WTC11 (cell line): ENCODE results near the gene TRPM7. TPM values are rescaled to one million over a fixed set of nuclear protein-coding genes. Genes with fewer than 3 reads are reported as not detected.

Experiments
- ATAC-seq: fragments of 200-7000 bp; cut with Tn5 transposase; 2 replicates; pipeline ENCODE4 v1.10.0; 2021; ENCODE audit warnings: mild to moderate bottlenecking, moderate library complexity
- CTCF ChIA-PET: fragments of 300-600 bp; sonication (Branson Sonifier 250); formaldehyde crosslinking; loops from one replicate; lab custom pipeline; 2021; ENCODE audit warnings: antibody characterized with exemption; lab: Charles Lee
- POLR2A ChIA-PET: fragments of 350-600 bp; sonication (Branson Sonifier 250); formaldehyde crosslinking; loops from one replicate; lab custom pipeline; 2021; ENCODE audit warnings: antibody characterized with exemption; lab: Charles Lee
- DNase-seq: peaks from one replicate; pipeline ENCODE4 v3.0.0; 2021; ENCODE audit warnings: low spot score
- H3K27ac Mint-ChIP-seq: 2 replicates; pipeline ENCODE4 v1.8.0; 2021; ENCODE audit warnings: mixed read lengths
- H3K27me3 Mint-ChIP-seq: 2 replicates; pipeline ENCODE4 v1.8.0; 2021; ENCODE audit warnings: low read depth, mild to moderate bottlenecking, moderate library complexity, mixed read lengths
- H3K36me3 Mint-ChIP-seq: 2 replicates; pipeline ENCODE4 v1.8.0; 2021; ENCODE audit warnings: mixed read lengths
- H3K4me1 Mint-ChIP-seq: 2 replicates; pipeline ENCODE4 v1.8.0; 2022; ENCODE audit warnings: mixed read lengths
- H3K4me3 Mint-ChIP-seq: 2 replicates; pipeline ENCODE4 v1.8.0; 2021; ENCODE audit warnings: mild to moderate bottlenecking, moderate library complexity, mixed read lengths
- H3K9me3 Mint-ChIP-seq: 2 replicates; pipeline ENCODE4 v1.8.0; 2021; ENCODE audit warnings: mixed read lengths
- CBFB ChIP-seq: sonication (generic); formaldehyde crosslinking; IDR thresholded peaks from 2 replicates; pipeline ENCODE4 v1.8.1; 2022; ENCODE audit warnings: mild to moderate bottlenecking, low read depth, missing genetic modification reagents
- ESRRA ChIP-seq: sonication (generic); formaldehyde crosslinking; IDR thresholded peaks from 2 replicates; pipeline ENCODE4 v1.8.1; 2022; ENCODE audit warnings: mild to moderate bottlenecking, missing genetic modification reagents, borderline replicate concordance
- FOXJ3 ChIP-seq: sonication (generic); formaldehyde crosslinking; IDR thresholded peaks from 2 replicates; pipeline ENCODE4 v1.9.0; 2021; ENCODE audit warnings: missing genetic modification reagents, mild to moderate bottlenecking, borderline replicate concordance
- FOXK1 ChIP-seq: sonication (generic); formaldehyde crosslinking; IDR thresholded peaks from 2 replicates; pipeline ENCODE4 v1.8.0; 2022; ENCODE audit warnings: mild to moderate bottlenecking, moderate library complexity, missing genetic modification reagents
- GTF2I ChIP-seq: fragments of 250-450 bp; sonication (Bioruptor Pico); conservative IDR thresholded peaks from 2 replicates; pipeline ENCODE4 v1.4.0; 2021; ENCODE audit warnings: mild to moderate bottlenecking
- IRF2 ChIP-seq: sonication (generic); formaldehyde crosslinking; IDR thresholded peaks from 2 replicates; pipeline ENCODE4 v1.8.0; 2022; ENCODE audit warnings: low read depth, missing genetic modification reagents, borderline replicate concordance
- KAT7 ChIP-seq: sonication (generic); formaldehyde crosslinking; IDR thresholded peaks from 2 replicates; pipeline ENCODE4 v1.8.1; 2023; ENCODE audit warnings: missing genetic modification reagents, mild to moderate bottlenecking, borderline replicate concordance
- PRRX2 ChIP-seq: fragments of 250-450 bp; sonication (Bioruptor Pico); IDR thresholded peaks from 2 replicates; pipeline ENCODE4 v1.8.0; 2021; ENCODE audit warnings: mild to moderate bottlenecking
- TP53 ChIP-seq: sonication (generic); formaldehyde crosslinking; IDR thresholded peaks from 2 replicates; pipeline ENCODE4 v1.8.1; 2023; ENCODE audit warnings: mild to moderate bottlenecking, missing genetic modification reagents
- ZNF219 ChIP-seq: sonication (generic); formaldehyde crosslinking; IDR thresholded peaks from 2 replicates; pipeline ENCODE4 v1.8.0; 2023; ENCODE audit warnings: missing genetic modification reagents, mild to moderate bottlenecking, borderline replicate concordance
- ZNF263 ChIP-seq: sonication (generic); formaldehyde crosslinking; IDR thresholded peaks from 2 replicates; pipeline ENCODE4 v1.8.1; 2022; ENCODE audit warnings: low read depth, mild to moderate bottlenecking, moderate library complexity, missing genetic modification reagents
- total RNA-seq: library from RNA; stranded (reverse); gene quantifications from 3 replicates; pipeline ENCODE4 v1.2.3, GENCODE V29; 2021
- TF ChIP-seq, protein P1 (sequence below): sonication (generic); formaldehyde crosslinking; IDR thresholded peaks from 2 replicates; pipeline ENCODE4 v1.8.0; 2022; ENCODE audit warnings: mild to moderate bottlenecking, missing genetic modification reagents
- TF ChIP-seq, protein P2 (sequence below): sonication (generic); formaldehyde crosslinking; IDR thresholded peaks from 2 replicates; pipeline ENCODE4 v1.8.0; 2023; ENCODE audit warnings: missing genetic modification reagents, mild to moderate bottlenecking, borderline replicate concordance
- TF ChIP-seq, protein P3 (sequence below): fragments of 250-450 bp; sonication (Bioruptor Pico); IDR thresholded peaks from 2 replicates; pipeline ENCODE4 v1.9.0; 2021; ENCODE audit warnings: moderate library complexity, mild to moderate bottlenecking, inconsistent platforms, borderline replicate concordance
- TF ChIP-seq, protein P4 (sequence below): sonication (generic); formaldehyde crosslinking; IDR thresholded peaks from 2 replicates; pipeline ENCODE4 v1.8.1; 2022; ENCODE audit warnings: missing genetic modification reagents, borderline replicate concordance
- TF ChIP-seq, protein P5 (sequence below): sonication (generic); formaldehyde crosslinking; IDR thresholded peaks from 2 replicates; pipeline ENCODE4 v1.8.1; 2022; ENCODE audit warnings: mild to moderate bottlenecking, moderate library complexity, missing genetic modification reagents
- TF ChIP-seq, protein P6 (sequence below): sonication (generic); formaldehyde crosslinking; IDR thresholded peaks from 2 replicates; pipeline ENCODE4 v1.8.0; 2022; ENCODE audit warnings: mild to moderate bottlenecking, missing genetic modification reagents
- TF ChIP-seq, protein P7 (sequence below): fragments of 250-450 bp; sonication (Bioruptor Pico); IDR thresholded peaks from 2 replicates; pipeline ENCODE4 v2.1.2; 2022; ENCODE audit warnings: mild to moderate bottlenecking, moderate library complexity
- TF ChIP-seq, protein P8 (sequence below): sonication (generic); formaldehyde crosslinking; IDR thresholded peaks from 2 replicates; pipeline ENCODE4 v1.8.1; 2023; ENCODE audit warnings: mild to moderate bottlenecking, missing genetic modification reagents

TRPM7 gene
- total RNA-seq, 1 experiment from 2014 or later: 24.0 TPM

DNA sequence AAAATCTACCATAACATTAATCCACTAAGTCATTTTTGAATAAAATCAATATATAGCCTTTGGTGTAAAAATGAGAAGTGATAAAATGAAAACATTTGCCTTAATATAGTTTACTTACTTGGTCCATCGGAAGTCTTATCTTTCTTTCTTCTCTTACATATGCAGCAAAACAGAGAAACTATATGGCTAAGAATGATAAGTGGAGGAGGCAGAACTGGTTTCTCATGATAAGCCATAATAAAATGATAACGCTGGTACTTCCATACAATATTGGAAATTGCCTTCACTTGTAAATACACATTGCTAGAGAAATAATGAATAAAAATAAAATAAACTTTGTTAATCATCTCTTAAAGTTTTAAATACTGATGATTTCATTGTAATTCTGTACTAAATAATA, 92.3 kb downstream of the TRPM7 start:
- ATAC-seq: no peak
- no peak for TF ChIP-seq GTF2I (CRISPR knock-in tag)
- TF ChIP-seq, protein P1, sequence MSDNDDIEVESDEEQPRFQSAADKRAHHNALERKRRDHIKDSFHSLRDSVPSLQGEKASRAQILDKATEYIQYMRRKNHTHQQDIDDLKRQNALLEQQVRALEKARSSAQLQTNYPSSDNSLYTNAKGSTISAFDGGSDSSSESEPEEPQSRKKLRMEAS (CRISPR knock-in tag): no peak
- no peak for TF ChIP-seq TP53 (CRISPR knock-in tag)
- TF ChIP-seq, protein P2, sequence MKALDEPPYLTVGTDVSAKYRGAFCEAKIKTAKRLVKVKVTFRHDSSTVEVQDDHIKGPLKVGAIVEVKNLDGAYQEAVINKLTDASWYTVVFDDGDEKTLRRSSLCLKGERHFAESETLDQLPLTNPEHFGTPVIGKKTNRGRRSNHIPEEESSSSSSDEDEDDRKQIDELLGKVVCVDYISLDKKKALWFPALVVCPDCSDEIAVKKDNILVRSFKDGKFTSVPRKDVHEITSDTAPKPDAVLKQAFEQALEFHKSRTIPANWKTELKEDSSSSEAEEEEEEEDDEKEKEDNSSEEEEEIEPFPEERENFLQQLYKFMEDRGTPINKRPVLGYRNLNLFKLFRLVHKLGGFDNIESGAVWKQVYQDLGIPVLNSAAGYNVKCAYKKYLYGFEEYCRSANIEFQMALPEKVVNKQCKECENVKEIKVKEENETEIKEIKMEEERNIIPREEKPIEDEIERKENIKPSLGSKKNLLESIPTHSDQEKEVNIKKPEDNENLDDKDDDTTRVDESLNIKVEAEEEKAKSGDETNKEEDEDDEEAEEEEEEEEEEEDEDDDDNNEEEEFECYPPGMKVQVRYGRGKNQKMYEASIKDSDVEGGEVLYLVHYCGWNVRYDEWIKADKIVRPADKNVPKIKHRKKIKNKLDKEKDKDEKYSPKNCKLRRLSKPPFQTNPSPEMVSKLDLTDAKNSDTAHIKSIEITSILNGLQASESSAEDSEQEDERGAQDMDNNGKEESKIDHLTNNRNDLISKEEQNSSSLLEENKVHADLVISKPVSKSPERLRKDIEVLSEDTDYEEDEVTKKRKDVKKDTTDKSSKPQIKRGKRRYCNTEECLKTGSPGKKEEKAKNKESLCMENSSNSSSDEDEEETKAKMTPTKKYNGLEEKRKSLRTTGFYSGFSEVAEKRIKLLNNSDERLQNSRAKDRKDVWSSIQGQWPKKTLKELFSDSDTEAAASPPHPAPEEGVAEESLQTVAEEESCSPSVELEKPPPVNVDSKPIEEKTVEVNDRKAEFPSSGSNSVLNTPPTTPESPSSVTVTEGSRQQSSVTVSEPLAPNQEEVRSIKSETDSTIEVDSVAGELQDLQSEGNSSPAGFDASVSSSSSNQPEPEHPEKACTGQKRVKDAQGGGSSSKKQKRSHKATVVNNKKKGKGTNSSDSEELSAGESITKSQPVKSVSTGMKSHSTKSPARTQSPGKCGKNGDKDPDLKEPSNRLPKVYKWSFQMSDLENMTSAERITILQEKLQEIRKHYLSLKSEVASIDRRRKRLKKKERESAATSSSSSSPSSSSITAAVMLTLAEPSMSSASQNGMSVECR: no peak
- TF ChIP-seq, protein P3, sequence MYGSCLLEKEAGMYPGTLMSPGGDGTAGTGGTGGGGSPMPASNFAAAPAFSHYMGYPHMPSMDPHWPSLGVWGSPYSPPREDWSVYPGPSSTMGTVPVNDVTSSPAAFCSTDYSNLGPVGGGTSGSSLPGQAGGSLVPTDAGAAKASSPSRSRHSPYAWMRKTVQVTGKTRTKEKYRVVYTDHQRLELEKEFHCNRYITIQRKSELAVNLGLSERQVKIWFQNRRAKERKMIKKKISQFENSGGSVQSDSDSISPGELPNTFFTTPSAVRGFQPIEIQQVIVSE (CRISPR knock-in tag): no peak
- no peak for TF ChIP-seq KAT7 (CRISPR knock-in tag)
- TF ChIP-seq ZNF219 (CRISPR knock-in tag): no peak
- no peak for TF ChIP-seq FOXJ3 (CRISPR knock-in tag)
- TF ChIP-seq, protein P4, sequence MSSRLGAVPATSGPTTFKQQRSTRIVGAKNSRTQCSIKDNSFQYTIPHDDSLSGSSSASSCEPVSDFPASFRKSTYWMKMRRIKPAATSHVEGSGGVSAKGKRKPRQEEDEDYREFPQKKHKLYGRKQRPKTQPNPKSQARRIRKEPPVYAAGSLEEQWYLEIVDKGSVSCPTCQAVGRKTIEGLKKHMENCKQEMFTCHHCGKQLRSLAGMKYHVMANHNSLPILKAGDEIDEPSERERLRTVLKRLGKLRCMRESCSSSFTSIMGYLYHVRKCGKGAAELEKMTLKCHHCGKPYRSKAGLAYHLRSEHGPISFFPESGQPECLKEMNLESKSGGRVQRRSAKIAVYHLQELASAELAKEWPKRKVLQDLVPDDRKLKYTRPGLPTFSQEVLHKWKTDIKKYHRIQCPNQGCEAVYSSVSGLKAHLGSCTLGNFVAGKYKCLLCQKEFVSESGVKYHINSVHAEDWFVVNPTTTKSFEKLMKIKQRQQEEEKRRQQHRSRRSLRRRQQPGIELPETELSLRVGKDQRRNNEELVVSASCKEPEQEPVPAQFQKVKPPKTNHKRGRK (CRISPR knock-in tag): no peak
- TF ChIP-seq, protein P5, sequence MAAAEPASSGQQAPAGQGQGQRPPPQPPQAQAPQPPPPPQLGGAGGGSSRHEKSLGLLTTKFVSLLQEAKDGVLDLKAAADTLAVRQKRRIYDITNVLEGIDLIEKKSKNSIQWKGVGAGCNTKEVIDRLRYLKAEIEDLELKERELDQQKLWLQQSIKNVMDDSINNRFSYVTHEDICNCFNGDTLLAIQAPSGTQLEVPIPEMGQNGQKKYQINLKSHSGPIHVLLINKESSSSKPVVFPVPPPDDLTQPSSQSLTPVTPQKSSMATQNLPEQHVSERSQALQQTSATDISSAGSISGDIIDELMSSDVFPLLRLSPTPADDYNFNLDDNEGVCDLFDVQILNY: no peak
- TF ChIP-seq, protein P6, sequence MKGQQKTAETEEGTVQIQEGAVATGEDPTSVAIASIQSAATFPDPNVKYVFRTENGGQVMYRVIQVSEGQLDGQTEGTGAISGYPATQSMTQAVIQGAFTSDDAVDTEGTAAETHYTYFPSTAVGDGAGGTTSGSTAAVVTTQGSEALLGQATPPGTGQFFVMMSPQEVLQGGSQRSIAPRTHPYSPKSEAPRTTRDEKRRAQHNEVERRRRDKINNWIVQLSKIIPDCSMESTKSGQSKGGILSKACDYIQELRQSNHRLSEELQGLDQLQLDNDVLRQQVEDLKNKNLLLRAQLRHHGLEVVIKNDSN (CRISPR knock-in tag): no peak
- TF ChIP-seq ESRRA: no peak
- no peak for TF ChIP-seq PRRX2 (CRISPR knock-in tag)
- no peak for TF ChIP-seq IRF2
- TF ChIP-seq FOXK1 (CRISPR knock-in tag): no peak
- TF ChIP-seq, all 79 proteins: peak for 0
- CTCF ChIA-PET: no interaction called here
- Mint-ChIP-seq H3K9me3 (no peaks in the 10 kb centered on the region), H3K4me1 (no peaks in the 10 kb centered on the region), H3K27me3 (no peaks in the 10 kb centered on the region), H3K4me3 (no peak overlapping the region), H3K36me3 (peaks cover 37% of the 10 kb centered on the region), H3K27ac (no peak overlapping the region)
- DNase-seq: no peak
- POLR2A ChIA-PET: no interaction called here

DNA sequence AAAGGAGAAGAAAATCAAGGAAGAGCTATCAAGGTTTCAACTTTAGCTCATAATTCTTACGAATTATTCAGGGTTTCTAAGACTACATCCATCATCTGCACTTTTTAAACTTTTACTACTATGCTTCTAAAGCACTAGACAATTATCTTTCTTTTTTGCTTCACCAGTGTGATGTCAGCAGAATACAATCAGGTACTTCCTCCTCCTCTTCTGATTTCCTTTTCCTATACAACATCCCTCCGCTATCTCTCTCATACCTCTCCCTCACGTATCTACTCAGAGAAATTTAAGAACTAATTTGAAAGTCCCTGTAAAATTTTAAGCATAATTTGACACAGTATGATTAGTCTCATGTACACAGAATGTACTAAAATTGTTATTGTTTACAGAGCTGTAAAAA, 92.8 kb downstream of the TRPM7 start:
- peaks cover 39% of the 10 kb centered on the region for H3K36me3 Mint-ChIP-seq
- TF ChIP-seq TP53 (CRISPR knock-in tag) (no peak), ZNF263 (CRISPR knock-in tag) (no peak), IRF2 (no peak), CBFB (CRISPR knock-in tag) (no peak)
- TF ChIP-seq, protein P7, sequence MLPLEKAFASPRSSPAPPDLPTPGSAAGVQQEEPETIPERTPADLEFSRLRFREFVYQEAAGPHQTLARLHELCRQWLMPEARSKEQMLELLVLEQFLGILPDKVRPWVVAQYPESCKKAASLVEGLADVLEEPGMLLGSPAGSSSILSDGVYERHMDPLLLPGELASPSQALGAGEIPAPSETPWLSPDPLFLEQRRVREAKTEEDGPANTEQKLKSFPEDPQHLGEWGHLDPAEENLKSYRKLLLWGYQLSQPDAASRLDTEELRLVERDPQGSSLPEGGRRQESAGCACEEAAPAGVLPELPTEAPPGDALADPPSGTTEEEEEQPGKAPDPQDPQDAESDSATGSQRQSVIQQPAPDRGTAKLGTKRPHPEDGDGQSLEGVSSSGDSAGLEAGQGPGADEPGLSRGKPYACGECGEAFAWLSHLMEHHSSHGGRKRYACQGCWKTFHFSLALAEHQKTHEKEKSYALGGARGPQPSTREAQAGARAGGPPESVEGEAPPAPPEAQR (CRISPR knock-in tag): no peak
- TF ChIP-seq, protein P1 (CRISPR knock-in tag): no peak
- TF ChIP-seq, protein P8, sequence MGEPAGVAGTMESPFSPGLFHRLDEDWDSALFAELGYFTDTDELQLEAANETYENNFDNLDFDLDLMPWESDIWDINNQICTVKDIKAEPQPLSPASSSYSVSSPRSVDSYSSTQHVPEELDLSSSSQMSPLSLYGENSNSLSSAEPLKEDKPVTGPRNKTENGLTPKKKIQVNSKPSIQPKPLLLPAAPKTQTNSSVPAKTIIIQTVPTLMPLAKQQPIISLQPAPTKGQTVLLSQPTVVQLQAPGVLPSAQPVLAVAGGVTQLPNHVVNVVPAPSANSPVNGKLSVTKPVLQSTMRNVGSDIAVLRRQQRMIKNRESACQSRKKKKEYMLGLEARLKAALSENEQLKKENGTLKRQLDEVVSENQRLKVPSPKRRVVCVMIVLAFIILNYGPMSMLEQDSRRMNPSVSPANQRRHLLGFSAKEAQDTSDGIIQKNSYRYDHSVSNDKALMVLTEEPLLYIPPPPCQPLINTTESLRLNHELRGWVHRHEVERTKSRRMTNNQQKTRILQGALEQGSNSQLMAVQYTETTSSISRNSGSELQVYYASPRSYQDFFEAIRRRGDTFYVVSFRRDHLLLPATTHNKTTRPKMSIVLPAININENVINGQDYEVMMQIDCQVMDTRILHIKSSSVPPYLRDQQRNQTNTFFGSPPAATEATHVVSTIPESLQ: no peak

More for the DNA sequence above, 92.8 kb downstream of the TRPM7 start:
- no peak overlapping the region for H3K4me3 Mint-ChIP-seq
- H3K9me3 Mint-ChIP-seq: no peaks in the 10 kb centered on the region
- DNase-seq: no peak
- no peaks in the 10 kb centered on the region for H3K27me3 Mint-ChIP-seq
- POLR2A ChIA-PET: no interaction called here
- H3K4me1 Mint-ChIP-seq: no peaks in the 10 kb centered on the region
- H3K27ac Mint-ChIP-seq: no peak overlapping the region
- no peak for ATAC-seq
- CTCF ChIA-PET: no interaction called here
